ENCODE data around the gene ZNF467.

The ZNF467 gene

GRCh38 chr7:149732111-149732561 is 41.3 kb downstream of the ZNF467 start:
- no peak for TF ChIP-seq CTCF (IDR thresholded peaks at IDR 0.05; ENCODE audit: control extremely low read depth, extremely low read depth, low read depth, missing control alignments)
- POLR2A ChIA-PET: no interaction called here

GRCh38 chr7:149731207-149731955 is 42.0 kb downstream of the ZNF467 start:
- no peak for TF ChIP-seq CTCF (IDR thresholded peaks at IDR 0.05; ENCODE audit: control extremely low read depth, extremely low read depth, low read depth, missing control alignments)
- POLR2A ChIA-PET: no interaction called here
- no peak for DNase-seq (ENCODE audit: extremely low spot score)
- CTCF ChIA-PET: interaction anchor here (0.8 to 6.4 kb wide), 2 partner anchors 10 to 69 kb away, joined by 4 to 45 read pairs; no protein-coding TSS in a partner anchor

More at GRCh38 chr7:149732111-149732561, 41.3 kb downstream of the ZNF467 start:
- CTCF ChIA-PET: interaction anchor here (6.4 kb wide), 1 partner anchor 10 kb away, joined by 45 read pairs; no protein-coding TSS in a partner anchor
- DNase-seq (ENCODE audit: extremely low spot score): no peak

- no peak for TF ChIP-seq CTCF (IDR thresholded peaks at IDR 0.05; ENCODE audit: control extremely low read depth, extremely low read depth, low read depth, missing control alignments)
- no peak for DNase-seq (ENCODE audit: extremely low spot score)
- ChIA-PET POLR2A (no interaction called here), CTCF (interaction anchor here (1.9 to 6.4 kb wide), 2 partner anchors 11 to 67 kb away, joined by 14 to 45 read pairs; no protein-coding TSS in a partner anchor)
Observed at GRCh38 chr7:149729983-149730801, 43.2 kb downstream of the ZNF467 start.

- ChIA-PET CTCF (interaction anchor here (1.9 to 6.4 kb wide), 2 partner anchors 12 to 66 kb away, joined by 14 to 45 read pairs; no protein-coding TSS in a partner anchor), POLR2A (no interaction called here)
- DNase-seq (ENCODE audit: extremely low spot score): no peak
- TF ChIP-seq CTCF (IDR thresholded peaks at IDR 0.05; ENCODE audit: control extremely low read depth, extremely low read depth, low read depth, missing control alignments): no peak
Observed at GRCh38 chr7:149729586-149729982, 43.8 kb downstream of the ZNF467 start.

- POLR2A ChIA-PET: no interaction called here
- no peak for TF ChIP-seq CTCF (IDR thresholded peaks at IDR 0.05; ENCODE audit: control extremely low read depth, extremely low read depth, low read depth, missing control alignments)
- no peak for DNase-seq (ENCODE audit: extremely low spot score)
- CTCF ChIA-PET: interaction anchor here (1.9 to 6.4 kb wide), 2 partner anchors 13 to 65 kb away, joined by 14 to 45 read pairs; no protein-coding TSS in a partner anchor
Observed at GRCh38 chr7:149728491-149729375, 44.7 kb downstream of the ZNF467 start.
